ENCODE data around the gene DYNC2I2. TPM values are rescaled to one million over a fixed set of nuclear protein-coding genes. Genes with fewer than 3 reads are reported as not detected.

Gene DYNC2I2
- total RNA-seq, 1 experiment from 2014 or later = 71.1 TPM

DNA sequence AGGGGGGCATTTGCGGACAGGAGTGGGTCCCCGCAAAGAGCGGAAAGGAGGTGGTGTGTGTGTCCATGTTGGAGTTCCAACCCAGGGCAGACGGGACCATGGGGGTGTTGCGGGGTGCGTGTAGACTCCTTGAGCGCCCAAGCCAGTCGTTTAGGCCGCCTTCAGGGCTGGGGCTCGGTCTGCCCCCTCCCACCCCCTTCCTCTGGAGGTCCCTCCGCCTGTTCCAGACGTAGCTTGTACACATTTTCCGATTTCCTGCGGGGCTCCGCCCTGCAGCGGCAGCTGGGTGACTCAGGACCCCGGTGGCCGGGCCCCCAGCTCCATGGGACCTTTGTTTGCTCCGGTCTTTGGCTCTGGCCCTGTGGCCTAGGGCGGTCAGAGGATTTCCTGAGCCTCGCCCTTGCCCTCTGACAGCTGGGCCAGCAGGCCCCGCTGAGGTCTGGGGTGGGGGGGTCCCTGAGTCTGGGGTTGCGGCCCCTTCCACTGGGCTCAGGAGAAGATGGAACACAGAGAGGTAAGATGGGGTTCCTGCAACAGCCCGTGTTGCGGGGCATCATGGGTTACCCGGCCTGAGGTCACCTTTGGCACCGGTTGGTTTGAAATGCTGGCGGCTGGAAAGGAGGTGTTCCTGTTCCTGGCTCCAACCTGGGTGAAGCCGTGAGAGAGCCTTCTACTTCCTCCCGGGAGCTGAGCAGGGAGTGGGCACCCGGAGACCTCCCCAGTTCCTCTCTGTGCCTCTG, 47.1 kb upstream of the DYNC2I2 start:
- CTCF ChIA-PET = interaction anchor here (0.6 to 2.1 kb wide), 4 partner anchors 20 to 324 kb away, joined by 3 to 7 read pairs (median 4); partner anchors contain the start of genes SH3GLB2 and ZDHHC12
- peaks cover 4% of the 10 kb centered on the region; the same call in 1 of the 2 replicates for H3K4me1 Mint-ChIP-seq
- TF ChIP-seq NR2C2 (CRISPR knock-in tag; IDR thresholded peaks at IDR 0.05) (no peak), ZNF671 (CRISPR knock-in tag; IDR thresholded peaks at IDR 0.05) (no peak), ZNF423 (CRISPR knock-in tag; IDR thresholded peaks at IDR 0.05) (no peak), RORB (CRISPR knock-in tag; IDR thresholded peaks at IDR 0.05) (no peak), PRRX2 (CRISPR knock-in tag; IDR thresholded peaks at IDR 0.05) (no peak)
- TF ChIP-seq, protein P1, sequence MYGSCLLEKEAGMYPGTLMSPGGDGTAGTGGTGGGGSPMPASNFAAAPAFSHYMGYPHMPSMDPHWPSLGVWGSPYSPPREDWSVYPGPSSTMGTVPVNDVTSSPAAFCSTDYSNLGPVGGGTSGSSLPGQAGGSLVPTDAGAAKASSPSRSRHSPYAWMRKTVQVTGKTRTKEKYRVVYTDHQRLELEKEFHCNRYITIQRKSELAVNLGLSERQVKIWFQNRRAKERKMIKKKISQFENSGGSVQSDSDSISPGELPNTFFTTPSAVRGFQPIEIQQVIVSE (CRISPR knock-in tag; IDR thresholded peaks at IDR 0.05; ENCODE audit: borderline replicate concordance) = no peak
- ATAC-seq = no peak
- peak overlapping the region; percentile 83 for H3K4me3 Mint-ChIP-seq
- peak; percentile 10 for DNase-seq (ENCODE audit: low spot score)
- no peaks in the 10 kb centered on the region for H3K9me3 Mint-ChIP-seq
- no peak overlapping the region for H3K27ac Mint-ChIP-seq
- POLR2A ChIA-PET = no interaction called here
- H3K36me3 Mint-ChIP-seq = no peaks in the 10 kb centered on the region
- no peaks in the 10 kb centered on the region for H3K27me3 Mint-ChIP-seq (ENCODE audit: low read depth)

DNA sequence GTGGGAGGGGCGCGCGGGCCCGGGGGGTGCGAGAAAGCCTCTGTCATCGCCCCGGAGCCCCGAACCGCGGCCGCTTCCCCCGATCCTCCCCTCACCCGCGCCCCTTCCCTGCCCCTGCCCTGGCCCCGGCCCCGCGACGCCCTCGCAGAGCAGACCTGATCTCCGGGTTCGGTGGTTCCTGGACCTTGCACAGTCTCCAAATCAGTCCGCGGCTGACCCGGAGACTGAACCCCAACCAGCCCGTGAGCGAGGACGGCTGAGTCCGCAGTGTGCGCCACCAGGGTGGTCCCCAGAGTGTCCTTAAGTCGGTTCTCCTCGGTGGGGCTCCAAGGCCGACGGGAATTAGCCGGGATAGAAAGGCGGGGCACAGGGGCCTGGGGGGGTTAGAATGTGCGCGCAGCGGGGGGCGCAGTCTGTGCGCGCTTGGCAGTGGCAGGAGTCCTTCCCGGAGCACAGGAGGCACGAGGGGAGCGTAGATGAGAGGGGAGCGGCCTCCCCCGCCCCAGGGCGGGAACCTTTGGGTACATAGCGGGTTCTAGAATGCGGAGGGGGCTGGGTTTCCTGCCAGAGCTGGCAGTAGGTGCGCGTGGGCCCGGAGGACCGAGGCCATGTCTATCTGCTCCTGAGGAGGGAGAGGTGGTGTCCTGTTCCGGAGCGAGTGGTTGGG, 46.4 kb upstream of the DYNC2I2 start:
- CTCF ChIA-PET = interaction anchor here (0.6 to 2.1 kb wide), 4 partner anchors 30 to 325 kb away, joined by 3 to 7 read pairs (median 4); partner anchors contain the start of gene SH3GLB2
- no peak overlapping the region for H3K27ac Mint-ChIP-seq
- DNase-seq (ENCODE audit: low spot score) (peak; percentile 66), ATAC-seq (peak; percentile 10)
- peak overlapping the region; percentile 83 for H3K4me3 Mint-ChIP-seq
- H3K4me1 Mint-ChIP-seq = peaks cover 4% of the 10 kb centered on the region; the same call in 1 of the 2 replicates
- TF ChIP-seq, protein P2, sequence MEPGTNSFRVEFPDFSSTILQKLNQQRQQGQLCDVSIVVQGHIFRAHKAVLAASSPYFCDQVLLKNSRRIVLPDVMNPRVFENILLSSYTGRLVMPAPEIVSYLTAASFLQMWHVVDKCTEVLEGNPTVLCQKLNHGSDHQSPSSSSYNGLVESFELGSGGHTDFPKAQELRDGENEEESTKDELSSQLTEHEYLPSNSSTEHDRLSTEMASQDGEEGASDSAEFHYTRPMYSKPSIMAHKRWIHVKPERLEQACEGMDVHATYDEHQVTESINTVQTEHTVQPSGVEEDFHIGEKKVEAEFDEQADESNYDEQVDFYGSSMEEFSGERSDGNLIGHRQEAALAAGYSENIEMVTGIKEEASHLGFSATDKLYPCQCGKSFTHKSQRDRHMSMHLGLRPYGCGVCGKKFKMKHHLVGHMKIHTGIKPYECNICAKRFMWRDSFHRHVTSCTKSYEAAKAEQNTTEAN (CRISPR knock-in tag; IDR thresholded peaks at IDR 0.05) = peak; percentile 56; the same call in 1 of the 2 replicates
- TF ChIP-seq MYBL2 (CRISPR knock-in tag; IDR thresholded peaks at IDR 0.05) = peak; percentile 22; the same call in 1 of the 2 replicates
- 0 out of 2 replicates have a peak, but pooled peaks have one; percentile 25 for TF ChIP-seq SP1 (CRISPR knock-in tag; conservative IDR thresholded peaks at IDR 0.05)
- TF ChIP-seq KAT7 (CRISPR knock-in tag; IDR thresholded peaks at IDR 0.05; ENCODE audit: borderline replicate concordance) = peak; percentile 37; the same call in 1 of the 2 replicates
- TF ChIP-seq NFE2L1 (CRISPR knock-in tag; IDR thresholded peaks at IDR 0.05) = no peak
- POLR2A ChIA-PET = no interaction called here
- no peaks in the 10 kb centered on the region for H3K9me3 Mint-ChIP-seq
- H3K36me3 Mint-ChIP-seq = no peaks in the 10 kb centered on the region
- H3K27me3 Mint-ChIP-seq (ENCODE audit: low read depth) = no peaks in the 10 kb centered on the region

DNA sequence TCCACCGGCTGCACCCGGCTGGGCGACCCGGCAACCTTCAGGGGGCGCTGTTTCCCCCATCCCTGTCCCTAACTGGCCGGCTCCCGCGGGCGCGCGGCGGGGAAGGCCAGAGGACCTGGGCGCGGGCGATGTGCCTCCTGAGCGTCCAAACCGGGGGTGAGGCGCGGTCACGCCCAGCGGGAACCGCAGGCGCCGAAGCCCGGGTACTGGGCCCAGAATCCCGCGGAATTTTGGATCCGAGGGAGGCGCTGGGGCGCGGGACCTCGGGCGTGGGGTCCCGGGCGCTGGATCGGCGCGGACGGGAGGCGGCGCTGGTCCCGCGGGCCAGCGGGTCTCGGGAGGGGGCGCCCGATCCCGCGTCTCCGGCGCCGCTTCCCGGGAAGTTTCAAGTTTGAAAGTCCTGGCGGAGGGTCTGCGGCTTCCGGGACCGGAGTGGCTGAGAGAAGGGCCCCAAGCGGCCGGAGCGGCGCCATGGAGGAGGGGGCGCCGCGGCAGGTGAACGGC, 45.9 kb upstream of the DYNC2I2 start, which contains the start of gene PKN3:
Gene PKN3, plus strand, starts transcription at position 59 of the 504 bp plus-strand sequence. Its CDS starts 413 bp downstream, at position 472.
- Mint-ChIP-seq H3K36me3 (no peaks in the 10 kb centered on the region), H3K9me3 (no peaks in the 10 kb centered on the region), H3K4me3 (peak within 1 kb of the TSS; percentile 83), H3K27me3 (ENCODE audit: low read depth) (no peaks in the 10 kb centered on the region), H3K4me1 (peaks cover 4% of the 10 kb centered on the region; the same call in 1 of the 2 replicates), H3K27ac (peak within 1 kb of the TSS; percentile 89)
- CTCF ChIA-PET = interaction anchor here (0.5 to 1.6 kb wide), 36 partner anchors 8 to 331 kb away, joined by 3 to 23 read pairs (median 4); partner anchors contain the start of genes CERCAM, ENDOG, SET and SPOUT1
- POLR2A ChIA-PET = interaction anchor here (0.6 to 1.6 kb wide), 5 partner anchors 15 to 116 kb away, joined by 3 to 7 read pairs (median 4); partner anchors contain the start of genes ENDOG and ZDHHC12
- peak; percentile 81 for ATAC-seq
- peak; percentile 97 for DNase-seq (ENCODE audit: low spot score)
- TF ChIP-seq JUN (CRISPR knock-in tag; IDR thresholded peaks at IDR 0.05) = 0 out of 2 replicates have a peak, but pooled peaks have one; percentile 27
- TF ChIP-seq, protein P3, sequence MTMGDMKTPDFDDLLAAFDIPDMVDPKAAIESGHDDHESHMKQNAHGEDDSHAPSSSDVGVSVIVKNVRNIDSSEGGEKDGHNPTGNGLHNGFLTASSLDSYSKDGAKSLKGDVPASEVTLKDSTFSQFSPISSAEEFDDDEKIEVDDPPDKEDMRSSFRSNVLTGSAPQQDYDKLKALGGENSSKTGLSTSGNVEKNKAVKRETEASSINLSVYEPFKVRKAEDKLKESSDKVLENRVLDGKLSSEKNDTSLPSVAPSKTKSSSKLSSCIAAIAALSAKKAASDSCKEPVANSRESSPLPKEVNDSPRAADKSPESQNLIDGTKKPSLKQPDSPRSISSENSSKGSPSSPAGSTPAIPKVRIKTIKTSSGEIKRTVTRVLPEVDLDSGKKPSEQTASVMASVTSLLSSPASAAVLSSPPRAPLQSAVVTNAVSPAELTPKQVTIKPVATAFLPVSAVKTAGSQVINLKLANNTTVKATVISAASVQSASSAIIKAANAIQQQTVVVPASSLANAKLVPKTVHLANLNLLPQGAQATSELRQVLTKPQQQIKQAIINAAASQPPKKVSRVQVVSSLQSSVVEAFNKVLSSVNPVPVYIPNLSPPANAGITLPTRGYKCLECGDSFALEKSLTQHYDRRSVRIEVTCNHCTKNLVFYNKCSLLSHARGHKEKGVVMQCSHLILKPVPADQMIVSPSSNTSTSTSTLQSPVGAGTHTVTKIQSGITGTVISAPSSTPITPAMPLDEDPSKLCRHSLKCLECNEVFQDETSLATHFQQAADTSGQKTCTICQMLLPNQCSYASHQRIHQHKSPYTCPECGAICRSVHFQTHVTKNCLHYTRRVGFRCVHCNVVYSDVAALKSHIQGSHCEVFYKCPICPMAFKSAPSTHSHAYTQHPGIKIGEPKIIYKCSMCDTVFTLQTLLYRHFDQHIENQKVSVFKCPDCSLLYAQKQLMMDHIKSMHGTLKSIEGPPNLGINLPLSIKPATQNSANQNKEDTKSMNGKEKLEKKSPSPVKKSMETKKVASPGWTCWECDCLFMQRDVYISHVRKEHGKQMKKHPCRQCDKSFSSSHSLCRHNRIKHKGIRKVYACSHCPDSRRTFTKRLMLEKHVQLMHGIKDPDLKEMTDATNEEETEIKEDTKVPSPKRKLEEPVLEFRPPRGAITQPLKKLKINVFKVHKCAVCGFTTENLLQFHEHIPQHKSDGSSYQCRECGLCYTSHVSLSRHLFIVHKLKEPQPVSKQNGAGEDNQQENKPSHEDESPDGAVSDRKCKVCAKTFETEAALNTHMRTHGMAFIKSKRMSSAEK (CRISPR knock-in tag; IDR thresholded peaks at IDR 0.05; ENCODE audit: borderline replicate concordance) = no peak
- TF ChIP-seq, protein P4, sequence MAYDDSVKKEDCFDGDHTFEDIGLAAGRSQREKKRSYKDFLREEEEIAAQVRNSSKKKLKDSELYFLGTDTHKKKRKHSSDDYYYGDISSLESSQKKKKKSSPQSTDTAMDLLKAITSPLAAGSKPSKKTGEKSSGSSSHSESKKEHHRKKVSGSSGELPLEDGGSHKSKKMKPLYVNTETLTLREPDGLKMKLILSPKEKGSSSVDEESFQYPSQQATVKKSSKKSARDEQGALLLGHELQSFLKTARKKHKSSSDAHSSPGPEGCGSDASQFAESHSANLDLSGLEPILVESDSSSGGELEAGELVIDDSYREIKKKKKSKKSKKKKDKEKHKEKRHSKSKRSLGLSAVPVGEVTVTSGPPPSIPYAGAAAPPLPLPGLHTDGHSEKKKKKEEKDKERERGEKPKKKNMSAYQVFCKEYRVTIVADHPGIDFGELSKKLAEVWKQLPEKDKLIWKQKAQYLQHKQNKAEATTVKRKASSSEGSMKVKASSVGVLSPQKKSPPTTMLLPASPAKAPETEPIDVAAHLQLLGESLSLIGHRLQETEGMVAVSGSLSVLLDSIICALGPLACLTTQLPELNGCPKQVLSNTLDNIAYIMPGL (CRISPR knock-in tag; IDR thresholded peaks at IDR 0.05) = peak; percentile 100
- TF ChIP-seq, protein P5, sequence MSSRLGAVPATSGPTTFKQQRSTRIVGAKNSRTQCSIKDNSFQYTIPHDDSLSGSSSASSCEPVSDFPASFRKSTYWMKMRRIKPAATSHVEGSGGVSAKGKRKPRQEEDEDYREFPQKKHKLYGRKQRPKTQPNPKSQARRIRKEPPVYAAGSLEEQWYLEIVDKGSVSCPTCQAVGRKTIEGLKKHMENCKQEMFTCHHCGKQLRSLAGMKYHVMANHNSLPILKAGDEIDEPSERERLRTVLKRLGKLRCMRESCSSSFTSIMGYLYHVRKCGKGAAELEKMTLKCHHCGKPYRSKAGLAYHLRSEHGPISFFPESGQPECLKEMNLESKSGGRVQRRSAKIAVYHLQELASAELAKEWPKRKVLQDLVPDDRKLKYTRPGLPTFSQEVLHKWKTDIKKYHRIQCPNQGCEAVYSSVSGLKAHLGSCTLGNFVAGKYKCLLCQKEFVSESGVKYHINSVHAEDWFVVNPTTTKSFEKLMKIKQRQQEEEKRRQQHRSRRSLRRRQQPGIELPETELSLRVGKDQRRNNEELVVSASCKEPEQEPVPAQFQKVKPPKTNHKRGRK (CRISPR knock-in tag; IDR thresholded peaks at IDR 0.05; ENCODE audit: borderline replicate concordance) = no peak
- TF ChIP-seq SP1 (CRISPR knock-in tag; conservative IDR thresholded peaks at IDR 0.05) = 0 out of 2 replicates have a peak, but pooled peaks have one; percentile 46

All from WTC11 (cell line).